BLaER1 (cell line): ENCODE results near the gene PHLDB2.

ENCODE experiments used
- H3K27ac ChIP-seq: shearing (Covaris generic); formaldehyde crosslinking; 2 replicates; pipeline ENCODE4 v1.8.1; 2022
- H3K27me3 ChIP-seq: shearing (Covaris generic); formaldehyde crosslinking; 2 replicates; pipeline ENCODE4 v1.8.1; 2022
- H3K36me3 ChIP-seq: shearing (Covaris generic); formaldehyde crosslinking; 2 replicates; pipeline ENCODE4 v1.8.1; 2022
- H3K4me1 ChIP-seq: shearing (Covaris generic); formaldehyde crosslinking; 2 replicates; pipeline ENCODE4 v1.8.1; 2022
- H3K4me2 ChIP-seq: shearing (Covaris generic); formaldehyde crosslinking; 2 replicates; pipeline ENCODE4 v1.8.1; 2022
- H3K4me3 ChIP-seq: shearing (Covaris generic); formaldehyde crosslinking; 2 replicates; pipeline ENCODE4 v1.8.1; 2022
- H3K9ac ChIP-seq: shearing (Covaris generic); formaldehyde crosslinking; 2 replicates; pipeline ENCODE4 v1.8.1; 2022
- H3K9me3 ChIP-seq: shearing (Covaris generic); formaldehyde crosslinking; 2 replicates; pipeline ENCODE4 v1.8.1; 2022
- H4K20me1 ChIP-seq: shearing (Covaris generic); formaldehyde crosslinking; 2 replicates; pipeline ENCODE4 v1.8.1; 2022
- Cebpa-rat ChIP-seq: shearing (Covaris generic); IDR thresholded peaks from 2 replicates; pipeline ENCODE4 v1.8.1; 2022

The PHLDB2 gene

GRCh38 chr3:111848283-111848682, 10.8 kb upstream of the PHLDB2 start:
- H3K27me3 ChIP-seq, result no peaks in the 10 kb centered on the region
- no peaks in the 10 kb centered on the region for H3K36me3 ChIP-seq
- H3K4me3 ChIP-seq, result no peak overlapping the region
- H4K20me1 ChIP-seq, result no peaks in the 10 kb centered on the region
- H3K9ac ChIP-seq, result no peak overlapping the region
- H3K27ac ChIP-seq, result no peak overlapping the region
- H3K4me1 ChIP-seq, result peaks cover 12% of the 10 kb centered on the region; the same call in 1 of the 2 replicates
- TF ChIP-seq Cebpa-rat, result no peak
- H3K4me2 ChIP-seq, result peak overlapping the region; percentile 20; the same call in 1 of the 2 replicates
- H3K9me3 ChIP-seq, result no peaks in the 10 kb centered on the region

DNA sequence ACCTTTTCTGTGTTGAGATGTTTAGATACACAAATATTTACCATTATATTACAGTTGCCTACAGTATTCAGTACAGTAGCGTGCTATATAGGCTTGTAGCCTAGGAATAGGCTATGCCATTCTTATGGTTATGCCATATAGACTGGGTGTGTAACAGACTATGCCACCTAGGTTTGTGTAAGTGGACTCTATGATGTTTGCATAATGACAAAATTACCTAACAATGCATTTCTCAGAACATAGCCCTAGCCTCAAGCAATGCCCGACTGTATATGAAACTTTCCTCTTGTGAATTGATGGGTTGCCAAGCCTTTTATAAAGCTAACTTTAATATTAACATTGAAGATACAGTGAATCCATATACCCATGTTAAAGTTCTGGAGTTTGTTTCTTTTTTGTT, 10.3 kb upstream of the PHLDB2 start:
- H3K27me3 ChIP-seq, result no peaks in the 10 kb centered on the region
- H3K27ac ChIP-seq, result no peak overlapping the region
- no peak overlapping the region for H3K9ac ChIP-seq
- H3K4me2 ChIP-seq, result peak overlapping the region; percentile 20; the same call in 1 of the 2 replicates
- H3K4me3 ChIP-seq, result no peak overlapping the region
- H3K9me3 ChIP-seq, result no peaks in the 10 kb centered on the region
- TF ChIP-seq Cebpa-rat, result no peak
- H3K36me3 ChIP-seq, result no peaks in the 10 kb centered on the region
- no peaks in the 10 kb centered on the region for H4K20me1 ChIP-seq
- peaks cover 12% of the 10 kb centered on the region; the same call in 1 of the 2 replicates for H3K4me1 ChIP-seq

GRCh38 chr3:111850537-111850936, 8.5 kb upstream of the PHLDB2 start:
- no peaks in the 10 kb centered on the region for H3K27me3 ChIP-seq
- H3K36me3 ChIP-seq, result no peaks in the 10 kb centered on the region
- H3K9me3 ChIP-seq, result no peaks in the 10 kb centered on the region
- no peaks in the 10 kb centered on the region for H4K20me1 ChIP-seq
- peaks cover 12% of the 10 kb centered on the region; the same call in 1 of the 2 replicates for H3K4me1 ChIP-seq
- no peak overlapping the region for H3K27ac ChIP-seq
- H3K4me3 ChIP-seq, result no peak overlapping the region
- H3K4me2 ChIP-seq, result no peak overlapping the region
- TF ChIP-seq Cebpa-rat, result no peak
- H3K9ac ChIP-seq, result no peak overlapping the region

DNA sequence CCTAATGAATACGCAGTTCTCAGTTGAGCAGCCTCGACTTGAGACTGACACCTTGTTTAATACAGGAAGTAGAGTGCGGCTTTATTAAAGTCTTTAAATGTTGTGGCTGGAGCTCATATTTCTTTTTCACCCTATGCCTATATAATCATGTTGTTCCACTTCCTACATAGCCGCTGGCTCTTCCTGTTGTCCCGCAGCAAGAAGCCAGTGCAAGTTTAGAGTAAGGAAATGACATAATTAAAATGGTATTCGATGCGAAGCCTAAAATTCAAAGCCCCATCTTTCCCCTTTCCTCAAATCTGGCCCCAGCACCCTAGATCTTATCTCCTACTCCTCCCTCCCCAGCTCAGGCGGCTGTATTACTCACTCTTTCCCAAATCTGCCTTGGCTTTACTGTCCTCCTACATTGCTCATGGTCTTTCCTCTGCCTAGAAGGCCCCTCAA, 7.5 kb upstream of the PHLDB2 start:
- Histone ChIP-seq H3K9ac (no peak overlapping the region), H4K20me1 (no peaks in the 10 kb centered on the region), H3K27me3 (no peaks in the 10 kb centered on the region), H3K9me3 (no peaks in the 10 kb centered on the region), H3K4me1 (peaks cover 12% of the 10 kb centered on the region; the same call in 1 of the 2 replicates), H3K27ac (no peak overlapping the region), H3K4me3 (no peak overlapping the region), H3K4me2 (peak overlapping the region; percentile 30; the same call in 1 of the 2 replicates), H3K36me3 (no peaks in the 10 kb centered on the region)
- TF ChIP-seq Cebpa-rat, result no peak

DNA sequence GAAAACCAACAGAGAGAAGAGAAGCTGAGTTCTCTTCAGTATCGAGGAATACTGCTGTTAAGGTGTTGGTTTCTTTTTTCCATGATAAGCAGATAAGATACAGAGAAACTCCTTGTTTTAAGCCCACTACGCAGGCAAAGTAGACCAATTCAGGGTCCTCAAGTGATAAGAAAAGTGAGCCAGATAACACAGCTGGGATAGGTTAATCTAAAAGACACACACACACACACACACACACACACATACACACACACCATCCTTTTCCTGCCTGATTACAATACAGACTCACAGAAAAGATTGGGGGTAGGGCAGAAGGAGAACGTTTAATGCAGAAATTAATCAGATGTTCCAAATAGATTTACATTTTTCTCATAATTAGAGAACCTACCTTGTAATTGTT, 6.5 kb upstream of the PHLDB2 start:
- H3K4me3 ChIP-seq, result no peak overlapping the region
- no peak overlapping the region for H3K4me2 ChIP-seq

DNA sequence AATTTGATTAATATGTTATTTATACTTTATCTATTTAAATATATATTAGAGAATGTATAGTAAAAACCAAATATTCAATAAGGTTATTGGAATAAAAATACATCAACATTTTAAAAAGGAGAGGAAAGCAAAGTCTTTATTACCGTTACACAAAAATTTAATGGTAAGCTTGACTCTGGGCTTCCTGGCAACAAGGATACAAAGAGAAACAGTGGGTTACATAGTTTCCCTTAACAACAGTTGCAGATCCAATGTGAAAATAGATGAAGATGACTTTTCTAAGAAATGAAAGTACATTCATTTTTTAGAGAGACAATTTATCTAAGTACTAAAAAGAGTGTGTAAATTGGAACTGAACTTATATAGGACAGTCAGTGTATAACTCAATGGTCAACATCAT, 6.0 kb upstream of the PHLDB2 start:
- H3K9ac ChIP-seq, result no peak overlapping the region
- no peaks in the 10 kb centered on the region for H4K20me1 ChIP-seq
- H3K9me3 ChIP-seq, result no peaks in the 10 kb centered on the region
- TF ChIP-seq Cebpa-rat, result no peak
- H3K27me3 ChIP-seq, result no peaks in the 10 kb centered on the region
- H3K27ac ChIP-seq, result no peak overlapping the region
- H3K4me3 ChIP-seq, result no peak overlapping the region
- H3K4me1 ChIP-seq, result peaks cover 12% of the 10 kb centered on the region; the same call in 1 of the 2 replicates
- no peak overlapping the region for H3K4me2 ChIP-seq
- H3K36me3 ChIP-seq, result no peaks in the 10 kb centered on the region

More for the DNA sequence above, 6.5 kb upstream of the PHLDB2 start:
- peaks cover 12% of the 10 kb centered on the region; the same call in 1 of the 2 replicates for H3K4me1 ChIP-seq
- H4K20me1 ChIP-seq, result no peaks in the 10 kb centered on the region
- no peaks in the 10 kb centered on the region for H3K27me3 ChIP-seq
- no peak overlapping the region for H3K27ac ChIP-seq
- no peak for TF ChIP-seq Cebpa-rat
- H3K9ac ChIP-seq, result no peak overlapping the region
- no peaks in the 10 kb centered on the region for H3K36me3 ChIP-seq
- no peaks in the 10 kb centered on the region for H3K9me3 ChIP-seq

- no peak overlapping the region for H3K27ac ChIP-seq
- no peak overlapping the region for H3K4me3 ChIP-seq
- H3K9me3 ChIP-seq, result no peaks in the 10 kb centered on the region
- TF ChIP-seq Cebpa-rat, result no peak
- no peaks in the 10 kb centered on the region for H4K20me1 ChIP-seq
- H3K9ac ChIP-seq, result no peak overlapping the region
- no peaks in the 10 kb centered on the region for H3K27me3 ChIP-seq
- no peak overlapping the region for H3K4me2 ChIP-seq
- no peaks in the 10 kb centered on the region for H3K36me3 ChIP-seq
- peaks cover 12% of the 10 kb centered on the region for H3K4me1 ChIP-seq
Measured at GRCh38 chr3:111854990-111855389, 4.1 kb upstream of the PHLDB2 start.

DNA sequence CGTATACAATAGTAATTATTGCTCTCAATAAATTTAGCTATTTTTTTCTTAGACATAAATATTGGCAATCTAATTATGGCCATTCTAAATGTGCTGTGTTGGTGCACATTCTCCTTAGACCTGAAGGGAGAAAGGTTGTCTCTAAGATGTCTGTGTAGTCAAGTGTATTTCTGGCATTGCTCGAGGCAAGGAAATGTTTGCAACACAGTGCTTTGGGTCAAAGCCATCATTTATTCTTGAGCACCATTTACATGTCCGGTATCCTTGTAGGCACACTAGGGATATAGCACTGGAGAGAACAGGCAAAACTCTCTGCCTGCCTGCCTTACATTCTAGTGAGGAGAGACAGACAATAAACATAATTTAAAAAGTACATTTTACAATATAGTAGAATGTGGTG, 2.6 kb upstream of the PHLDB2 start:
- no peak overlapping the region for H3K4me3 ChIP-seq
- H3K4me1 ChIP-seq, result peaks cover 18% of the 10 kb centered on the region
- no peak for TF ChIP-seq Cebpa-rat
- no peaks in the 10 kb centered on the region for H4K20me1 ChIP-seq
- H3K4me2 ChIP-seq, result no peak overlapping the region
- no peaks in the 10 kb centered on the region for H3K9me3 ChIP-seq
- H3K36me3 ChIP-seq, result no peaks in the 10 kb centered on the region
- H3K27me3 ChIP-seq, result no peaks in the 10 kb centered on the region
- H3K27ac ChIP-seq, result no peak overlapping the region
- H3K9ac ChIP-seq, result no peak overlapping the region

DNA sequence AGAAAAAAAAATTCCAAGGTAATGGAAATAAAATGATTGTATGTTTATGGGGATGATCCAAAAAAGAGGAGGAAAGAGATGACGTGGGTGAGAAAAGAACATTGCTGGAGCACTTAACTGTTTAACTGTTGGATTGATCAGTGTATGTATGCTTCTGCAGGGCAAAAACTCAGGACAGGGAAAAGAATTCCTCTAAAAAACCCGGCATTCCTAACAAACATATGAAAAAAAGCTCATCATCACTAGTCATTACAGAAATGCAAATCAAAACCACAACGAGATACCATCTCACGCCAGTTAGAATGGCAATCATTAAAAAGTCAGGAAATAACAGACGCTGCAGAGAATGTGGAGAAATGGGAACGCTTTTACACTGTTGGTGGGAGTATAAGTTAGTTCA, 1.6 kb upstream of the PHLDB2 start:
- Histone ChIP-seq H3K4me1 (peaks cover 25% of the 10 kb centered on the region), H3K9me3 (no peaks in the 10 kb centered on the region), H3K4me3 (no peak overlapping the region), H4K20me1 (no peaks in the 10 kb centered on the region), H3K4me2 (no peak overlapping the region), H3K36me3 (no peaks in the 10 kb centered on the region), H3K9ac (no peak overlapping the region), H3K27me3 (no peaks in the 10 kb centered on the region), H3K27ac (no peak overlapping the region)
- TF ChIP-seq Cebpa-rat, result no peak

DNA sequence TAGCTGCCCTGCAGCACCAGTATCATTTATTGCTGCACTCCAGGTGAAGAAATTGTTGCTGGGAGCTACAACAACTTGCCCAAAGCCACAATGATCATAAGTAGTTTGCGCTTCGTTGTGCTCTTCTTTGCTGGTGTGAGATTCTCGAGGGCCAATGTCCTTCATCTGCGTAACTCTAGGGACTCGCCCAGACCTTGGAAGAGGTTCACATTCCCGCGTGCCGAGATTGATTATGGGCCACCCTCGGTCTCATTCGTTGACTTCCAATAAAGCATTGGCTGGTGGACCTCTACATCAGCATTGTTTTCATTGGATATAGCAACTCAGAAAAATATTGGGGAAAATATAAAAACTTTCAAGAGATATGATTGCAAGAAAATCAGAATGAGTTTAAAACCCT, 423 bp upstream of the PHLDB2 start:
- peak overlapping the region; percentile 84 for H3K4me2 ChIP-seq
- peak overlapping the region; percentile 80 for H3K4me3 ChIP-seq
- H3K9ac ChIP-seq, result peak overlapping the region; percentile 91; the same call in 1 of the 2 replicates
- no peaks in the 10 kb centered on the region for H3K9me3 ChIP-seq
- no peaks in the 10 kb centered on the region for H3K36me3 ChIP-seq
- peaks cover 37% of the 10 kb centered on the region for H3K4me1 ChIP-seq
- H3K27ac ChIP-seq, result no peak overlapping the region
- no peaks in the 10 kb centered on the region for H4K20me1 ChIP-seq
- H3K27me3 ChIP-seq, result no peaks in the 10 kb centered on the region
- no peak for TF ChIP-seq Cebpa-rat
